NCI-H1105 treated with DMSO at 0.1 percent for 48 hours (cell line): ENCODE results near the gene NELFE.

ENCODE experiments used
- DNase-seq: peaks from one replicate; lab custom pipeline; 2025; lab: John Stamatoyannopoulos, UW

The NELFE gene

GRCh38 chr6:31972709-31973350 is 14.1 kb upstream of the NELFE start:
- no peak for DNase-seq

GRCh38 chr6:31971993-31972708 is 13.4 kb upstream of the NELFE start, which contains the start of gene DXO:
Gene DXO, minus strand, starts transcription at chr6:31972138. Its CDS starts 463 bp downstream, at chr6:31971675.
- peak; percentile 98 for DNase-seq

GRCh38 chr6:31971279-31971992 is 12.7 kb upstream of the NELFE start:
- no peak for DNase-seq

GRCh38 chr6:31970604-31971271 is 12.0 kb upstream of the NELFE start:
- DNase-seq: peak; percentile 50

- DNase-seq: no peak
Observed at GRCh38 chr6:31969712-31970603, 11.2 kb upstream of the NELFE start.

GRCh38 chr6:31968791-31969711 is 10.3 kb upstream of the NELFE start:
- no peak for DNase-seq

GRCh38 chr6:31968326-31968725 is 9.6 kb upstream of the NELFE start:
- no peak for DNase-seq

- no peak for DNase-seq
Observed at GRCh38 chr6:31967926-31968320, 9.2 kb upstream of the NELFE start.

GRCh38 chr6:31966997-31967925 is 8.5 kb upstream of the NELFE start:
- no peak for DNase-seq

GRCh38 chr6:31966506-31966905 is 7.7 kb upstream of the NELFE start:
- no peak for DNase-seq

GRCh38 chr6:31965700-31966099 is 6.9 kb upstream of the NELFE start:
- no peak for DNase-seq

GRCh38 chr6:31963921-31964320 is 5.2 kb upstream of the NELFE start:
- no peak for DNase-seq

GRCh38 chr6:31961616-31962015 is 2.8 kb upstream of the NELFE start:
- no peak for DNase-seq

- no peak for DNase-seq
Observed at GRCh38 chr6:31958412-31958740, 395 bp downstream of the NELFE start.

- DNase-seq: no peak
Observed at GRCh38 chr6:31956796-31957195, 2.0 kb downstream of the NELFE start.

GRCh38 chr6:31954511-31954910 is 4.3 kb downstream of the NELFE start:
- DNase-seq: no peak

- DNase-seq: no peak
Observed at GRCh38 chr6:31952890-31953289, 5.9 kb downstream of the NELFE start.

GRCh38 chr6:31952140-31952805 is 6.5 kb downstream of the NELFE start:
- DNase-seq: peak; percentile 39
